Pons (tissue), 1 donor: ENCODE results near the gene CCDC54.
A peak's percentile ranks its signal among the peaks of the same experiment; 100 is the strongest.
"Not testable (repeated sequence)": the region's sequence is repeated elsewhere in the genome, so short reads cannot be mapped to it uniquely, and the experiment has no call there.

ENCODE experiments used
- DNase-seq: peaks from one replicate; pipeline ENCODE4 v3.0.0-alpha.2; 2016; ENCODE audit warnings: low spot score

Gene CCDC54

GRCh38 chr3:107377151-107377550, at the start of gene CCDC54:
TSS of gene CCDC54 (plus strand) at chr3:107377439. CDS start at chr3:107377588, 149 bp downstream.
- no peak for DNase-seq

- DNase-seq: no peak
Measured at GRCh38 chr3:107328069-107328468, 49.2 kb upstream of the CCDC54 start.

DNA sequence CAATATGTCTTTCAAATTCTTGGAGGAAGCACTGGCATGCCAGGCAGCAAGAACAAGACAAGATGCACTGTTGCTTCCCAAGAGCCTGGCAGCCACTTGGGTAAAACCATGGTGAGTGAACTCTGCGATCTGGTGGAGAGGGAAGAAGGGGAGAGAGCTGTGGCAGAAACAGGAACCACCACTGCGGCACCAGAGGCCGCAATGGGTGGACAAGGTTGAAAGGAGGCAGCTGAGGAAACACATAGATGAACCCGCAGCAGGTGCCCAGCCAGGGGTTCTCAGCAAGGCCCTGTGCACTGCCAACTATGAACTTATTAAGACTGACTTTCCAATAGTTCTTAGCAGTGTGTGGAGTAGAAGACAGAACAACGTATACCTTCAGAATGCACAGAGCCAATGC, 48.2 kb upstream of the CCDC54 start:
- DNase-seq: no peak

GRCh38 chr3:107339690-107340089, 37.5 kb upstream of the CCDC54 start:
- not testable (repeated sequence) for DNase-seq

- DNase-seq: no peak
Measured at GRCh38 chr3:107344722-107345121, 32.5 kb upstream of the CCDC54 start.

GRCh38 chr3:107345822-107346405, 31.3 kb upstream of the CCDC54 start:
- DNase-seq: peak; percentile 73

GRCh38 chr3:107346564-107346963, 30.7 kb upstream of the CCDC54 start:
- peak; percentile 44 for DNase-seq

DNA sequence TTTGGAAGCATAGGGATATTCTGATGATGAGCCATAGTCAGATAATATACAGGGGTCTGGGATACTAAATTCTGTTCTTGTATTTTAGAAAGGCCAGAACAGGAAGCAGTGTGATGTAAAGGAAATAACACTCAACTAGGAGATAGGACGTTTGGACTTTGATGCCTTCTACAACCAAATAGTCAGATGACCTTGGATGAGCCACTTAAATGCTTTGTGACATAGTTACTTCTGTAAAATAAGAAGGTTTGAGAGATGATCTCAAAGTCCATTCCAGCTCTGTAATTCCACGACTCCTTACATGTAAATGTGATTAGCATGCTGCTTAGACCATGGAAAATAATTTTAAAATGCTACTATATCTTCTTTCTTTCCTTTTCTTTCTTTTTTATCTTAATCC, 29.5 kb upstream of the CCDC54 start:
- no peak for DNase-seq

DNA sequence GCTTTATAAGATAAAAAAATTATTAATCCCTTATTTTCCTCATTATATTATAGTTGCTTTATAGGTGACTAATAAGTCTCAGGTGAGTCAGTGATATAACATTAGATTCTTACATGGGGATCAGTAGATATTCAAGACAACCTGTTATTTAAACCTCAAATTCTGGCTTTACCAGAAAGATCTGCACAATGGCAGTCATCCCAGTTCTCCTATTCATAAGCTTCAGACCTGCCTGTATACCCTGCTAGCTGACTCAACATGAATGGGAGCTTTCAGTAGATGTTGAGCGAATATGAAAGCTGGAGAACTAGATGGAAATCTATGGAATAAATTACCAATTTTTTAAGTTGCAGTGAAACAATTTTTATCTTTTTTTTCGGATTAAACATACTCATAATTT, 20.5 kb upstream of the CCDC54 start:
- DNase-seq: peak; percentile 65

GRCh38 chr3:107361633-107362032, 15.6 kb upstream of the CCDC54 start:
- DNase-seq: peak; percentile 87

GRCh38 chr3:107365051-107365450, 12.2 kb upstream of the CCDC54 start:
- no peak for DNase-seq

GRCh38 chr3:107366766-107367165, 10.5 kb upstream of the CCDC54 start:
- DNase-seq: no peak

DNA sequence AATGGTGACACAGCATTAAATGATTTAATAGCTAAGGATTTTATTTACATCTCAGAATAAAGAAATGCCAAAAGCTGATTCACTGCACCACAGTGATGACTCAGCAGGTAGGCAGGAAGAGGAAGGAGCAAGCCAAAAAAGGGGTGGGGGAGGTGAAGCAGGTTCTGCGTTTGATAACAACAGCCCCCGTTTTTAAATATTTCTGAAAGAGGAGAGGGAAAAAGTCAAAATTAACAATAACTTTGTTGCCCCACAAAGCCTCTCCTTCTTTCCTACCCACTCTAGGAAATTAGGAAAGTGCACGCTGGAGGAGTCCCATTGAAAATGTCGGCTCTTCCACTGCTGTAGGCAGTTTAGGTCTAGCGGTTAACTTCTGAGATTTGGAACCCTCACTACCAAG, 9.9 kb upstream of the CCDC54 start:
- DNase-seq: no peak

DNA sequence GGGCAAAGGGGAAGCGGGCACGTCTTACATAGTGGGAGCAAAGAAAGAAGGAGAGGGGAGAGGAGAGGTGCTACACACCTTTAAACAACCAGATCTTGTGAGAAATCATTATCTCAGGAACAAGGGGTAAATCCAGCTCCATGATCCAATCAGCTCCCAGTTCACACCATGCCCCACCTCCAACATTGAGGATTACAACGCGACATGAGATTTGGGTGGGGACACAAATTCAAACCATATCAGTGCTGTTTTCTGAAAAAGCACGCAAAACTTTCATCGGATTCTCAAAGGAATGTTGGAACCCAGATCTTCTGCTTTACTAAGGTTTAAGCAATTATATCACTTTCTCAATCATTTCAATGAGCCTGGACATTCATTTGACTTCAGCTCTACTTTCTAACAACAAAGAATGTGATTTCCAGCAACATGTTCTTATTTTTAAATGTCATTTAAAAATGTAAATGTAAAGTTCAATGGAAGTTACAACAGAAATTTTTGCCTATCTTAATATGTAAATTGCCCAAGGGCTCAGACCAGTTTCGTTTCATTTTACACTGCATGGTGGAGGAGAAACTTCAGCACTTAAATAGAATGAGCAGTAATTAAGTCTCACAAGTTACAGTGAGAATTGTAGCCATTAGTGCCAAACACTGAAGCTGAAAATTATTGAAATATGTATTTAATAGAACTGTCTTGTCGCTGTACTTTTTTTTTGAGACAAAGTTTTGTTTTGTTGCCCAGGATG, 8.4 kb upstream of the CCDC54 start:
- DNase-seq: no peak

DNA sequence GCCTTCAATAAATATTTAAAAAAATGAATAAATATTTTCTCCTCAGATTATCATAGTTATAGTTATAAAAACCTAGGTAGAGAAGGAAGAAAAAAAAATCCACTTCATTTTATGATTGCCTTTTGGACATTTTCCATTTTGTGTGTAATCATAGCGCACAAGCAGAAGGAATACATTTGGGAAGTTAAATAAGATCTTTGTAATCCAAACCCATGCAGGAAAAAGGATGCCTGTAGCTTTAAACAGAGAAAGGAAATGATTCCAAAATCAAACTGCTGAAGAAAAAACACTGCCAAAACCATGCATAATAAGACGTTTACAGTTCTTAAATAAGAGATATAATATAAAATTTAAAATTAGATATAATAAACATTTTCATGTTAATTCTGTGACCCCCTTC, 7.4 kb upstream of the CCDC54 start:
- peak; percentile 68 for DNase-seq

DNA sequence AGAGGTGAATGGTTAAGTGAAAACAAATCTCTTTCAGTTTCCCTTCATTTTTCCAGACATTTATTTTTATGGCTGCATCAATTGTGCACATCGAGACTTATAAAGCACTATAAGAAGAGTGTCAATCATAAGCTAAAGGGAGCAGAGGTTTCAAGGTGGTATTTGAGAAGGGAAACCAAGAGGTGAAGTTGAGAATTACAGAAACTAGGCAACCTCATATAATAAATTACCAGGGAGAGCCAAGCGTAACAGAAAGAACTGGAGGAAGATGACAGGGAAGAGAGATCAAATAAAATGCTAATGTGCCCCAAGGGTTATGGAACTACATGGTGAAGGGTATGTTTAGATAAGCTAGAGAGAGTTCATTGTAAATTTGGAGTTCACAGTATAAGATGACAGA, 6.3 kb upstream of the CCDC54 start:
- DNase-seq: no peak

GRCh38 chr3:107372506-107372905, 4.7 kb upstream of the CCDC54 start:
- no peak for DNase-seq

- DNase-seq: no peak
Measured at GRCh38 chr3:107373896-107374295, 3.3 kb upstream of the CCDC54 start.

DNA sequence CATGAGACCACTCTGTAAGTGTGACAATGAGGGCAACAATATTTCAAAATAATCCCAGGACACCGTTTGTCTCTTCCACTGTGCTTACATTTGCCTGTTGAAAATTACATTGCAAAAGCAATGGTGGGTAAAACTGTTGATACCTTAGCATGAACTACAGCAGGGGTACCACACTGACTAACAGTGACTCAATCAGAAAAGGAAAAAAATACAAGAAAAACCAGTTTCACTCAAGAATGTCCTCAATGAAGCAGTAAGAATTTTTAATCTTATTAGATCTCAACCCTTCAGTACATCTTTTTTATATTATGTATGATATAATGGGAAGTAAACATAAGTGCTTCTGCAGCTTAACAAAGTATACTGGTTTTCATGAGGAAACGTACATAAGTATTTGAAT, 1.6 kb upstream of the CCDC54 start:
- no peak for DNase-seq

DNA sequence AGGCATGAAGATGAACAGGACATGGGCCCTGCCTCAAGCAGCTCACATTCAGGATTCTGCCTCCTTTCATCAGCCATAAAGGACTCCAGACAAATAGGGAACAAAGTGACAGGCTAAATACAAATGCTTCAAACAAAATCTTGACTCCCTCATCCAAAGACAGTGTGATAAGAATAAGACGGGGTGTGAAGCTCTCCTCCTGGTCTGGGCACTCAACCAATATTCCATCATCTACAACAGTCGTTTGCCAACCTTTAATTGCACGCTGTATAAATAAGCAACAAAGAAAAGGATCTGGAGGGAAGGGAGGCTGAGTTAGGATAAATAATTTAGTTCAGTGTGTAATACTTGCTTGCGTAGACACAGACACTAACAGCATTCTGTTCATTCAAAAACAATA, 5.4 kb downstream of the CCDC54 start:
- peak; percentile 27 for DNase-seq

DNA sequence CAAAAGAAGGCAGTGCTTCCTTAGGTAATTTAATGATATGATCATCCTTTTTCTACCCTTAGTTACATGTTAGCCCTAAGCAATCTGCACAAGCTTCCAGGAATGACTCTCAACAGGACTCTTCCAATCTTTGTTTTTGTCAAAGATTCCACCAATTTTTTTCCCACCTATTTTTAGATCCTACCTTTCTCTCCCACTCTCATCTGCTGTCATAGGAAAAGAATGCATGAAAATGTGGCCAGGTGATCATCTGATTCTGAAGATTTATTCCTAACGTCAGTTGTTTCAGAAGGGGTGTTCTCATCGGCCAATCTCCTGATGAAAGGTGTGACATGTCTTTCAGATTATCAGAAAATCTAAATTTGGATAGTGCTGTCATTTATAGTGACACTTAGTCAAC, 7.2 kb downstream of the CCDC54 start:
- no peak for DNase-seq

- DNase-seq: peak; percentile 98
Measured at GRCh38 chr3:107384907-107385306, 7.7 kb downstream of the CCDC54 start.

DNA sequence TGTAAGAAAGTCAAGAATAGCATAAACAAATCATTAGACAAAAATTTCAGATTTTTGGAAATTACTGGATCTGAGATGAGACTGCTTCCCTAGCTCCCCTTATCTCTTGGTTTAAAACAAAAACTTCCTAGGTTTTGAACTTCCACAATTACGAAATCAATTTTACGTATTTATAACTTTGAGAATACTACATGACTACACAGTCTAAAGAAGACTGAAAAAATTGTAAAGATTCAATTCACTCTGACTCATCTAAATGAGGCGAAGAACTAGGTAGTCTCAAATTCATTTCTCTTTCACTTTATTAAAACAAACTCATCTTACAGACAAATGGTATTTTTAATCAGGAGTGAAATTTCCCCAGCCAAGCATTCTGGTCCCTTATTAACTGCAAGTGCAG, 10.3 kb downstream of the CCDC54 start:
- DNase-seq: no peak
